AG04449 (cell line): Measurements from ENCODE around the gene RBM7.

Experiments
- CTCF ChIA-PET: fragments of 350-600 bp; formaldehyde crosslinking; extraction: SDS; loops from one replicate; lab custom pipeline; 2021; ENCODE audit warnings: antibody characterized with exemption; lab: Yijun Ruan, JAX
- POLR2A ChIA-PET: fragments of 400-600, 350-600 bp; formaldehyde crosslinking; extraction: SDS; loops from one replicate; lab custom pipeline; 2020; ENCODE audit warnings: antibody characterized with exemption, inconsistent platforms; lab: Yijun Ruan, JAX
- DNase-seq: peaks from one replicate; pipeline ENCODE4 v3.0.0-alpha.2; 2010; ENCODE audit warnings: low read depth, low spot score
- H3K4me3 ChIP-seq: 2 replicates; pipeline ENCODE4 v1.5.1; 2011; ENCODE audit warnings: low read depth, mild to moderate bottlenecking, control low read depth, low read length
- CTCF ChIP-seq: IDR thresholded peaks from one replicate; pipeline ENCODE4 v1.5.1; 2011; ENCODE audit warnings: mild to moderate bottlenecking, moderate library complexity, low read length, control low read depth, inconsistent platforms; ENCODE audit not compliant: insufficient read depth; ENCODE audit errors: missing control alignments

The RBM7 gene

GRCh38 chr11:114399490-114400215 is 813 bp upstream of the RBM7 start:
- no peak for TF ChIP-seq CTCF
- ChIA-PET POLR2A (no interaction called here), CTCF (interaction anchor here (1.3 to 1.4 kb wide), 2 partner anchors 12 to 53 kb away, joined by 3 to 6 read pairs; no protein-coding TSS in a partner anchor)
- peak overlapping the region; percentile 70 for H3K4me3 ChIP-seq
- no peak for DNase-seq

DNA sequence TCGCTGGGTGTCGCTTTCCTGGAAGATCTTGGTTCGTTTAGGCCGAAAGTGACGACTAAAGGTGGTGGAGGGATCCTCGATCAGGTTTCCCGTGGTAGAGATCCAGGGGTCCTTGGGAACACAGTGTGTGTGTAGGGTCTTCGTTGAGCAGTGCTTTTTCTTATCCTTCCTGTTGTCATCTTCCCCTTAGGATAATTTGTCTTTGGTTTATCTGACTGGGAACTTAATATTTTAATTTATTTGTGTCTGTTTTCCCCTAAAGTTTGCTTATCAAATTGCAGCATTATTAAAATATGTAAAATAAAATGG is 403 bp downstream of the RBM7 start:
- ChIA-PET POLR2A (interaction anchor here (1.0 kb wide), 1 partner anchor 105 kb away, joined by 5 read pairs; the partner anchor contains the start of gene NNMT), CTCF (interaction anchor here (0.9 to 1.0 kb wide), 2 partner anchors 19 to 42 kb away, joined by 3 read pairs; no protein-coding TSS in a partner anchor)
- no peak for DNase-seq
- no peak for TF ChIP-seq CTCF
- H3K4me3 ChIP-seq: peak overlapping the region; percentile 70

DNA sequence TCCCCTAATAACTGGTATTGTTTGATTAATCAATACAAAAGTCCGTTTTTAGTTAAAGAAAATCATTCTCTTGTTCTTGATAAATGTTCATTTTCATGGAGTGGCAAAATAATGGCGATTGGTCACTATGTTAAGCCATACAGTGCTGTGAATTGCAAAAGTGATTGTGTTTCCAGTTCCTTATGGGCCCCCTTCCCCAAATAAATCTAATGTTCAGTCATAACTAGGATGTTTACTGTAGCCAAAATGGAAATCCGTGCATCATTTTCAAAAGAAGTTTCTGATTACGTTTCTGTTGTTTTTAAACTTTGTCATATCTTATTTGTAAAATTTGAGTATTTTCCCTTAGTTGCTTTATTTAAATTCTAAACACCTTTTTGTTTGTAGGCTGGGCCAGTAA is 845 bp downstream of the RBM7 start:
- DNase-seq: no peak
- no peak for TF ChIP-seq CTCF
- POLR2A ChIA-PET: no interaction called here
- H3K4me3 ChIP-seq: peak overlapping the region; percentile 70
- CTCF ChIA-PET: interaction anchor here (1.0 to 1.1 kb wide), 3 partner anchors 53 to 120 kb away, joined by 3 to 9 read pairs (median 4); no protein-coding TSS in a partner anchor

DNA sequence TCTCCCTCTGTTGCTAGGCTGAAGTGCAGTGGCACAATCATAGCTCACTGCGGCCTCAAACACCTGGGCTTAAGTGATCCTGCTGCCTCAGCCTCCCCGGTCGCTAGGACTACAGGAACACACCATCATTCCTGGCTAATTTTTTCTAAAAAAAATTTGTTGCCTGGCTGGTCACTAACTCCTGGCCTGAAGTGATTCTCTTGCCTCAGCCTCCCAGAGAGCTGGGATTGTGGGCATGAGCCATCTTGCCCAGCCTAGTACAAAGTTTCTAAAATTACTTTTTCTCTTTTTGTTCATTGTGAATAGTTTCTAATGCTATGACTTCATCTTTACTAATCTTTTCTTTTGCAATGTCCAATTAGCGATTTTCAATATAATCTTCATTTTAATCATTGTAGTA is 12.5 kb downstream of the RBM7 start:
- no peak for TF ChIP-seq CTCF
- POLR2A ChIA-PET: no interaction called here
- no peak overlapping the region for H3K4me3 ChIP-seq
- CTCF ChIA-PET: interaction anchor here (1.0 kb wide), 1 partner anchor 9 kb away, joined by 5 read pairs; no protein-coding TSS in a partner anchor
- no peak for DNase-seq

DNA sequence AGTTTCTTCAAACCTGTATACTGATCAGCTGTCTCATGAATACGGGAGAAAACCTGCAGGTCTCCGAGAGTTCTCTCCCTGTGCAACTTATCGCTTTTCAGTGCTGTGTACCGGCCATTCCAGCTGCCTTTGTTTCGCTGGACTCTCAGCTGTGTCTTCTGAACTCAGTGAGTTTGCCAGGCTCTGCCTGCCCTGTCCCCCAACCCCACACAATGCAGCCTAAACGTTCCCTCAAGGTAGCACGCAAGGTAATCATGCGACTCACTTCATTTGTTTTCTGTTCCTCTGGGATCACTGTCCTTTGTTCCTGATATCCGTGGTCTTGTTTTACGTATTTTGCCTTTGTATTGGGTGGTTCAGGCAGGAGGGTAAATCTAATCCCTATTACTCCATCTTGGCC is 13.5 kb downstream of the RBM7 start:
- TF ChIP-seq CTCF: no peak
- CTCF ChIA-PET: no interaction called here
- no peak overlapping the region for H3K4me3 ChIP-seq
- DNase-seq: no peak
- POLR2A ChIA-PET: no interaction called here

DNA sequence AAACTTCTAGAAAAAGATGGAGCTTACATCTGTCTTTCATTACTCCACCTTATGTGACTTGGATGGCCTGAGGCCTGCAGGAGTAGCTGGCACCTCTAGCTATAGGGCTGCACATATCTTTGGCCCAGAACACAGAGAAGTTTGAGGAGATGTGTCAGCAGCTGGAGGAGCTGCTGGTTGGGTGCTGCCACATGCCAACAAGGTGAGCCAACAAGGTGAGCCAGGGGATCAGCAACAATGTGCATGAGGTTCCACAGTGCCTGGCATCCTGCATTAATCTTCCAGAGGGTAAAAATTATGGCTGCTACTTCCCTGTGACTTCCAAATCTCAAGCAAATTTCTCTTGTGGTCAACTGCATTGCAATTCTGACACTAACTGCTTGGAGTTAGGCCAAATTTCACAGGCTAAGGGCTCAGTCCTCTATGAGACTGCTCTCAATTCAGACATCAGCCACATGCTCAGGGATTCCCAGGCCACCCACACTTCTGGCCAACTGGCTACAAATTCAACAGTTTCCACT is 16.0 kb downstream of the RBM7 start:
- TF ChIP-seq CTCF: no peak
- no peak for DNase-seq
- no peak overlapping the region for H3K4me3 ChIP-seq
- CTCF ChIA-PET: interaction anchor here (0.6 to 1.5 kb wide), 5 partner anchors 9 to 267 kb away, joined by 3 to 4 read pairs (median 3); no protein-coding TSS in a partner anchor
- POLR2A ChIA-PET: no interaction called here
